Activated CD4-positive, CD25-positive, alpha-beta regulatory T cell treated with anti-CD3 and anti-CD28 coated beads, Interleukin-2, amount 50 U/mL, for 72 hours (primary cell): Measurements from ENCODE around the gene RABGAP1L.

Experiments
- DNase-seq: peaks from one replicate; pipeline ENCODE4 v3.0.0; 2021

RABGAP1L gene

DNA sequence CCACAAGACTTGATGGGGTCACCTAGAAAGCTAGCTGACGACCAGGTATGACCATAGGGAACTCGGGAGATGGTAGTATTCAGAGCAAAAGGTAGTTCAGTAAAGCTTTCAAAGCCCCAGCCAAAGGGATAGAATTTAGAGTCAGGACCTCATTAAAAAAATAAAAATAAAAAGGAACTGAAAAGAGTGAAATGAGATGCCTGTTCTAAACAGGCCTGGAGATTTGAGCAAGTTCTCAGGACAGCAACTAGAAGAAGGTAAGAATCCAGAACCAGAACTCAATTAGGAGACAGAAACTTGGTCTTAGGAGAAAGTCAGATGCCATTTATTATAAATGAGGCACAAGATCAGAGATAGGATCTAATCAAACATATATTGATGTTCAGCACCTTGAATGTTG lies 575.0 kb downstream of the RABGAP1L start:
- no peak for DNase-seq

DNA sequence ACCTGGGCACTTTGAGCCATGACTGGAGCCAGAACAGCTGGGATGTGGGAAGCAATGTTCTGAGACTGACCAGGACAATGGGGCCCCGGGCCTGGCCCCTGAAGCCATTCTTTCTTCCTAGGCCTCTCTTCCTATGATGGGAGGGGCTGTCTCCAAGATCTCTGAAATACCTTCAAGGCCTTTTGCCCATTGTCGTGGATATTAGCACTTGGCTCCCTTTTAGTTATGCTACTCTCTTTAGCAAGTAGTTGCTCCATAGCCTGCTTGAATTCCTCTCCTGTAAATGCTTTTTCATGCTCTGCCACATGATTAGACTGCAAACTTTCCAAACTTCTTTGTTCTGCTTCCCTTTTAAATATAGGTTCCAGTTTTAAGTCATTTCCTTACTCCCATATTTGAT lies 577.5 kb downstream of the RABGAP1L start:
- DNase-seq = no peak

- no peak for DNase-seq
These were observed 581.1 kb downstream of the RABGAP1L start for GRCh38 chr1:174740249-174740968.

- DNase-seq = no peak
These were observed 583.7 kb downstream of the RABGAP1L start for GRCh38 chr1:174742805-174743653.

GRCh38 chr1:174743654-174744561 lies 584.6 kb downstream of the RABGAP1L start:
- no peak for DNase-seq

- DNase-seq = no peak
These were observed 585.6 kb downstream of the RABGAP1L start for GRCh38 chr1:174744886-174745285.

- no peak for DNase-seq
These were observed 586.9 kb downstream of the RABGAP1L start for GRCh38 chr1:174746024-174746808.

DNA sequence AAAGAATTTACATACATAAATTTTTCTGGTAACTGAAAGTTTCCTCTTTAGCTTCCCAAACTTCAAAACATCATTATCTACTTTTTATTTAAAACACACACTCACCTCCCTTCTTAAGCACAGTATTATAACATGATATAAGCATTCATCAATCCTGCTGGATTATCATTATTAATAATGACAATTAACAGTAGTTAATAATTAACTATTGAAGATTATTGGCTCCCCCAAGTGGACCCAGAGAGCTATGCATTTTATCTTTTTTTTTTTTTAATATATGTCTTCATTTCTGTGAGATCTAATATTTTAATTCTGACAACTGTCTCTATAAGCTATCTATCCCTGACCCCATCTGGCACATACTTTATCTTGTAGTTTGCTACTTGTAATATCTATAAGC lies 588.3 kb downstream of the RABGAP1L start:
- no peak for DNase-seq

- no peak for DNase-seq
These were observed 589.3 kb downstream of the RABGAP1L start for GRCh38 chr1:174748586-174748985.

GRCh38 chr1:174753131-174753530 lies 593.8 kb downstream of the RABGAP1L start:
- no peak for DNase-seq

DNA sequence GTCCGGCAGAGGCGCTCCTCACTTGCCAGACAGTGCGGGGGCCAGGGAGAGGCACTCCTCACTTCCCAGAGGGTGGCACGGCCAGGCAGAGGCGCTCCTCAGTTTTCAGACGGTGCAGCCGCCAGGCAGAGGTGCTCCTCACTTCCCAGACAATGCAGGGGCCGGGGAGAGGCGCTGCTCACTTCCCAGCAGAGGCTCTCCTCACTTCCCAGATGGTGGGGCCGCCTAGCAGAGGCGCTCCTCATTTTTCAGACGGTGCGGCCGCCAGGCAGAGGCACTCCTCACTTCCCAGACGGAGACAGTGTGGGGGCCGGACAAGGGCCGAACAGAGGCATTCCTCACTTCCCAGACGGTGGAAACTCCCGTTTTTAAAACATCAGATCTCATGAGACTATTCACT lies 602.0 kb downstream of the RABGAP1L start:
- DNase-seq = no peak

- DNase-seq = no peak
These were observed 602.7 kb downstream of the RABGAP1L start for GRCh38 chr1:174761901-174762585.

DNA sequence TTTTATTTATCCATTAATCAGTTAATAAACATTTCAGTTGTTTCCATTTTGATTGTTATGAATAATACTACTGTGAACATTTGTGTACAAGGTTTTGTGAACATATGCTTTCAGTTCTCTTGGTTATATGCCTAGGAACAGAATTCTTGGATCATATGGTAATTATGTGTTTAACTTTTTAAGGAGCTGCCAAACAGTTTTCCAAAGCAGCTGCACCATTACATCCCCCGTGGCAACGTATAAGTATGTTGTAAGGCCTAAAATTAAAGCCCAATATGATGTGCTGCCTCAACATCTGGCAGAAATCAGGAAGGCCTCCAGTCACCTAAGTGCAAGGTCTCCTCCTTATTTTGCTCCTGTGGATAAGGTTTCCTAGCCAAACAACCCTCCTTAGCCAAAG lies 604.9 kb downstream of the RABGAP1L start:
- no peak for DNase-seq

- DNase-seq = no peak
These were observed 607.4 kb downstream of the RABGAP1L start for GRCh38 chr1:174766727-174767126.

GRCh38 chr1:174768516-174768915 lies 609.2 kb downstream of the RABGAP1L start:
- no peak for DNase-seq

DNA sequence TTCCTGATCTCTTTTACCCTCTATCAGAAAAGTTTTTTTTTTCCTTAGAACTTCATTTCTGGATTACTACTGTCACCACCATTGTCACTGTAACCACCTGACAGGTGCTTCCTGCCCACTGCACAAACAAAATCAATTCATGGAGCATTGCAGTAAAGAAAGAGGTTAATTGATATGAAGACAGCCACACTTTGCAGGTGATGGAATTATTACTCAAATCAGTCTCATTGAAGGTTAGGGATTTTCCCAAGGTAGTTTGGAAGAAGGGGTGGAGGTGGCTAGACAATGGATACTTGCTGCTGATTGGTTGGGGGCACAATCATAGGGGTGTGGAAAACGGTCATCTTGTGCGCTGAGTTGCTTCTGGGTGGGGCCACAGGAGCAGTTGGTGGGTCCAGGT lies 609.6 kb downstream of the RABGAP1L start:
- DNase-seq = no peak

DNA sequence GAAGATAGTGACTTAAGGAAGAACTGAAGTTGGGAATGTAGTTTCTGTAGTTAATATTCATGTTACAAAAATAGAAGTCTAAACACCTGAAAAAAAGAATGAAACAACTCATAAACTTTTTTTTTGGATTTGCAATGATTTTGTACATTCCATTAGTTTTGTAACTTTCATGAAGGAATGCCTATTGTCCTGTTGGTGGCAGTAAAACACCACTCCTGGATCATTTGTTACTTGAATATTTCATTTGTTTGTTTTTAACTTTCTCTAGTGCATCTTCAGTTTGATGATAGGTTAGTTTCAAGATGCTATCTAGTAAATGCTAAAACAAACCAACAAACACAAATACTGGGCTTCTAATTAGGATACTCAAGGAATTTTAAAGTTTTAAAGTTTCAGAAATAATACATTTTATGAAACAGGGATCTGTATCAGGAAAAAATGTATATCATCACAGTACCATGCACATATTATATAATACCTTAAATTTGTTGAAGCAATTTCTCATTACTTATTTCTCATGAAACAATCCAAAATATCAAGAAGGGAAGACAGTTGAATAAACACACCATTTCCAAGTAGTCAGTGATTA lies 610.7 kb downstream of the RABGAP1L start:
- no peak for DNase-seq

GRCh38 chr1:174775621-174776020 lies 616.3 kb downstream of the RABGAP1L start:
- DNase-seq = no peak

- no peak for DNase-seq
These were observed 617.9 kb downstream of the RABGAP1L start for GRCh38 chr1:174777262-174777661.

- DNase-seq = no peak
These were observed 626.2 kb downstream of the RABGAP1L start for GRCh38 chr1:174785510-174785909.

- no peak for DNase-seq
These were observed 627.0 kb downstream of the RABGAP1L start for GRCh38 chr1:174786358-174786757.
